ENCODE data around the gene LUZP2. TPM values are rescaled to one million over a fixed set of nuclear protein-coding genes. Genes with fewer than 3 reads are reported as not detected.

The LUZP2 gene
- total RNA-seq, 4 donors from 2014 or later = 0.23 to 0.83 (median 0.48) TPM

GRCh38 chr11:24900960-24901549 is 404.2 kb downstream of the LUZP2 start:
- no peak for TF ChIP-seq CTCF (IDR thresholded peaks at IDR 0.05)
- no peak for TF ChIP-seq POLR2A (IDR thresholded peaks at IDR 0.05)
- no peaks in the 10 kb centered on the region for H3K27me3 ChIP-seq
- intact Hi-C loops (cut with DNase I) = no loop called here
- no peak overlapping the region for H3K4me3 ChIP-seq
- DNase-seq = no peak
- 44 to 54% methylated on average over 1 of the region's 1 CpG for WGBS, 2 donors
- no peaks in the 10 kb centered on the region for H3K36me3 ChIP-seq
- H3K9me3 ChIP-seq = no peaks in the 10 kb centered on the region
- H3K27ac ChIP-seq = no peak overlapping the region
- H3K4me1 ChIP-seq = no peaks in the 10 kb centered on the region

GRCh38 chr11:24903555-24903954 is 406.7 kb downstream of the LUZP2 start:
- intact Hi-C loops (cut with DNase I) = no loop called here
- no peaks in the 10 kb centered on the region for H3K36me3 ChIP-seq
- no peak for DNase-seq
- no peak overlapping the region for H3K4me3 ChIP-seq
- H3K27me3 ChIP-seq = no peaks in the 10 kb centered on the region
- WGBS, 2 donors = 64 to 71% methylated on average over 2 of the region's 2 CpGs
- no peaks in the 10 kb centered on the region for H3K4me1 ChIP-seq
- no peak overlapping the region for H3K27ac ChIP-seq
- no peaks in the 10 kb centered on the region for H3K9me3 ChIP-seq
- TF ChIP-seq CTCF (IDR thresholded peaks at IDR 0.05) (no peak), POLR2A (IDR thresholded peaks at IDR 0.05) (no peak)

GRCh38 chr11:24925091-24925490 is 428.2 kb downstream of the LUZP2 start:
- H3K27ac ChIP-seq = no peak overlapping the region
- no peaks in the 10 kb centered on the region for H3K4me1 ChIP-seq
- H3K36me3 ChIP-seq = no peaks in the 10 kb centered on the region
- intact Hi-C loops (cut with DNase I) = no loop called here
- TF ChIP-seq CTCF (IDR thresholded peaks at IDR 0.05) (no peak), POLR2A (IDR thresholded peaks at IDR 0.05) (no peak)
- no peak for DNase-seq
- no peaks in the 10 kb centered on the region for H3K9me3 ChIP-seq
- no peak overlapping the region for H3K4me3 ChIP-seq
- WGBS, 2 donors = 77 to 94% methylated on average over 1 of the region's 1 CpG
- no peaks in the 10 kb centered on the region for H3K27me3 ChIP-seq

- no peak for DNase-seq
- H3K27me3 ChIP-seq = no peaks in the 10 kb centered on the region
- WGBS, 2 donors = 43 to 48% methylated on average over 9 of the region's 9 CpGs
- TF ChIP-seq POLR2A (IDR thresholded peaks at IDR 0.05) (no peak), CTCF (IDR thresholded peaks at IDR 0.05) (no peak)
- H3K4me1 ChIP-seq = peaks cover 0 to 11% (median 5%) of the 10 kb centered on the region in 3 donors
- H3K36me3 ChIP-seq = no peaks in the 10 kb centered on the region
- no peaks in the 10 kb centered on the region for H3K9me3 ChIP-seq
- H3K27ac ChIP-seq = peak overlapping the region in 1 of 4 donors; percentile 9
- intact Hi-C loops (cut with DNase I) = no loop called here
- no peak overlapping the region for H3K4me3 ChIP-seq
These were observed 435.5 kb downstream of the LUZP2 start for GRCh38 chr11:24932110-24933000.

- no peaks in the 10 kb centered on the region for H3K36me3 ChIP-seq
- H3K9me3 ChIP-seq = no peaks in the 10 kb centered on the region
These were observed 438.0 kb downstream of the LUZP2 start for GRCh38 chr11:24934733-24935439.

More at GRCh38 chr11:24934733-24935439, 438.0 kb downstream of the LUZP2 start:
- 56 to 73% methylated on average over 1 of the region's 1 CpG for WGBS, 2 donors
- Histone ChIP-seq H3K27me3 (no peaks in the 10 kb centered on the region), H3K4me1 (peaks cover 0 to 11% (median 5%) of the 10 kb centered on the region in 3 donors), H3K27ac (no peak overlapping the region), H3K4me3 (no peak overlapping the region)
- intact Hi-C loops (cut with DNase I) = no loop called here
- TF ChIP-seq POLR2A (IDR thresholded peaks at IDR 0.05) = no peak
- no peak for TF ChIP-seq CTCF (IDR thresholded peaks at IDR 0.05)
- no peak for DNase-seq
